ENCODE measurements around the gene PKD1. TPM values are rescaled to one million over a fixed set of nuclear protein-coding genes. Genes with fewer than 3 reads are reported as not detected.
A peak's percentile ranks its signal among the peaks of the same experiment; 100 is the strongest.

The PKD1 gene
- total RNA-seq, 1 donor from 2014 or later: 628 TPM

- H3K27ac Mint-ChIP-seq (ENCODE audit: unreplicated experiment): no peak overlapping the region
- no peak for TF ChIP-seq CTCF (IDR thresholded peaks at IDR 0.05; ENCODE audit: partially characterized antibody, unreplicated experiment)
These were observed 71.8 kb downstream of the PKD1 start for GRCh38 chr16:2063861-2064260.

GRCh38 chr16:2062801-2063200, 72.9 kb downstream of the PKD1 start:
- TF ChIP-seq CTCF (IDR thresholded peaks at IDR 0.05; ENCODE audit: partially characterized antibody, unreplicated experiment): no peak
- DNase-seq: no peak
- peaks cover 3% of the 10 kb centered on the region for H3K4me1 Mint-ChIP-seq (ENCODE audit: low read depth, unreplicated experiment)
- H3K36me3 Mint-ChIP-seq (ENCODE audit: unreplicated experiment): peaks cover 4% of the 10 kb centered on the region
- no peak overlapping the region for H3K27ac Mint-ChIP-seq (ENCODE audit: unreplicated experiment)
- peaks cover 11% of the 10 kb centered on the region for H3K9me3 Mint-ChIP-seq (ENCODE audit: unreplicated experiment)
- H3K27me3 Mint-ChIP-seq (ENCODE audit: unreplicated experiment): peaks cover 7% of the 10 kb centered on the region
- no peak overlapping the region for H3K4me3 Mint-ChIP-seq (ENCODE audit: unreplicated experiment)

More at GRCh38 chr16:2063861-2064260, 71.8 kb downstream of the PKD1 start:
- Mint-ChIP-seq H3K9me3 (ENCODE audit: unreplicated experiment) (peaks cover 6% of the 10 kb centered on the region), H3K36me3 (ENCODE audit: unreplicated experiment) (peaks cover 4% of the 10 kb centered on the region), H3K4me1 (ENCODE audit: low read depth, unreplicated experiment) (no peaks in the 10 kb centered on the region), H3K4me3 (ENCODE audit: unreplicated experiment) (peak overlapping the region; percentile 72), H3K27me3 (ENCODE audit: unreplicated experiment) (peaks cover 3% of the 10 kb centered on the region)
- no peak for DNase-seq

GRCh38 chr16:2061526-2061925, 74.2 kb downstream of the PKD1 start:
- H3K9me3 Mint-ChIP-seq (ENCODE audit: unreplicated experiment): peaks cover 13% of the 10 kb centered on the region
- H3K4me3 Mint-ChIP-seq (ENCODE audit: unreplicated experiment): peak overlapping the region; percentile 64
- no peak overlapping the region for H3K27ac Mint-ChIP-seq (ENCODE audit: unreplicated experiment)
- TF ChIP-seq CTCF (IDR thresholded peaks at IDR 0.05; ENCODE audit: partially characterized antibody, unreplicated experiment): no peak
- H3K36me3 Mint-ChIP-seq (ENCODE audit: unreplicated experiment): peaks cover 4% of the 10 kb centered on the region
- H3K27me3 Mint-ChIP-seq (ENCODE audit: unreplicated experiment): peaks cover 7% of the 10 kb centered on the region
- DNase-seq: no peak
- peaks cover 3% of the 10 kb centered on the region for H3K4me1 Mint-ChIP-seq (ENCODE audit: low read depth, unreplicated experiment)

- Mint-ChIP-seq H3K27me3 (ENCODE audit: unreplicated experiment) (peaks cover 7% of the 10 kb centered on the region), H3K4me3 (ENCODE audit: unreplicated experiment) (no peak overlapping the region), H3K4me1 (ENCODE audit: low read depth, unreplicated experiment) (peaks cover 3% of the 10 kb centered on the region), H3K27ac (ENCODE audit: unreplicated experiment) (no peak overlapping the region), H3K9me3 (ENCODE audit: unreplicated experiment) (peaks cover 13% of the 10 kb centered on the region), H3K36me3 (ENCODE audit: unreplicated experiment) (peaks cover 2% of the 10 kb centered on the region)
- no peak for DNase-seq
- no peak for TF ChIP-seq CTCF (IDR thresholded peaks at IDR 0.05; ENCODE audit: partially characterized antibody, unreplicated experiment)
These were observed 74.7 kb downstream of the PKD1 start for GRCh38 chr16:2061023-2061422.

GRCh38 chr16:2060346-2060745, 75.4 kb downstream of the PKD1 start:
- H3K27me3 Mint-ChIP-seq (ENCODE audit: unreplicated experiment): peaks cover 7% of the 10 kb centered on the region
- TF ChIP-seq CTCF (IDR thresholded peaks at IDR 0.05; ENCODE audit: partially characterized antibody, unreplicated experiment): no peak
- H3K4me1 Mint-ChIP-seq (ENCODE audit: low read depth, unreplicated experiment): peaks cover 3% of the 10 kb centered on the region
- peaks cover 13% of the 10 kb centered on the region for H3K9me3 Mint-ChIP-seq (ENCODE audit: unreplicated experiment)
- H3K4me3 Mint-ChIP-seq (ENCODE audit: unreplicated experiment): peak overlapping the region; percentile 38
- DNase-seq: no peak
- no peaks in the 10 kb centered on the region for H3K36me3 Mint-ChIP-seq (ENCODE audit: unreplicated experiment)
- H3K27ac Mint-ChIP-seq (ENCODE audit: unreplicated experiment): no peak overlapping the region
